Muscle of back (tissue), 11 donors: ENCODE data around the gene PRDM15. TPM values are rescaled to one million over a fixed set of nuclear protein-coding genes. Genes with fewer than 3 reads are reported as not detected.

Experiments
- DNase-seq, 3 donors: peaks; one replicate each; pipeline versions ENCODE4 v3.0.0 to v3.0.0-alpha.2; 2013
- polyA plus RNA-seq, 10 donors: library from polyadenylated mRNA; unstranded; fragments of 120-200 nt; gene quantifications; one replicate each; pipeline ENCODE4 v1.2.1, GENCODE V29; 2013; ENCODE audit not compliant: insufficient read length in 10 of 10

Gene PRDM15
- polyA plus RNA-seq, 10 donors, result 3.4 to 6.6 (median 4.2) TPM

- no peak for DNase-seq
These were observed 14.7 kb downstream of the PRDM15 start for GRCh38 chr21:41864311-41865001.

- no peak for DNase-seq
These were observed 15.8 kb downstream of the PRDM15 start for GRCh38 chr21:41863439-41863740.

- no peak for DNase-seq
These were observed 17.2 kb downstream of the PRDM15 start for GRCh38 chr21:41861987-41862386.

- no peak for DNase-seq
These were observed 17.9 kb downstream of the PRDM15 start for GRCh38 chr21:41861255-41861654.

GRCh38 chr21:41859297-41859980, 19.7 kb downstream of the PRDM15 start:
- no peak for DNase-seq

GRCh38 chr21:41858466-41859296, 20.5 kb downstream of the PRDM15 start:
- DNase-seq, result no peak

- DNase-seq, result no peak
These were observed 21.3 kb downstream of the PRDM15 start for GRCh38 chr21:41857771-41858300.

- no peak for DNase-seq
These were observed 22.6 kb downstream of the PRDM15 start for GRCh38 chr21:41856572-41856971.

- no peak for DNase-seq
These were observed 24.6 kb downstream of the PRDM15 start for GRCh38 chr21:41854426-41854995.

GRCh38 chr21:41852929-41853320, 26.2 kb downstream of the PRDM15 start:
- no peak for DNase-seq

GRCh38 chr21:41852151-41852928, 26.8 kb downstream of the PRDM15 start:
- no peak for DNase-seq

- DNase-seq, result no peak
These were observed 27.9 kb downstream of the PRDM15 start for GRCh38 chr21:41851090-41851790.

- DNase-seq, result no peak
These were observed 29.1 kb downstream of the PRDM15 start for GRCh38 chr21:41850085-41850484.

GRCh38 chr21:41848958-41849580, 30.1 kb downstream of the PRDM15 start:
- no peak for DNase-seq

- DNase-seq, result no peak
These were observed 30.6 kb downstream of the PRDM15 start for GRCh38 chr21:41848533-41848932.

GRCh38 chr21:41847066-41847804, 31.9 kb downstream of the PRDM15 start:
- peak in 2 of 3 donors; percentile 19 to 30 for DNase-seq

GRCh38 chr21:41846536-41846935, 32.6 kb downstream of the PRDM15 start:
- DNase-seq, result no peak

GRCh38 chr21:41846033-41846317, 33.2 kb downstream of the PRDM15 start:
- DNase-seq, result no peak

- no peak for DNase-seq
These were observed 33.7 kb downstream of the PRDM15 start for GRCh38 chr21:41845310-41846032.
